ENCODE data around the gene ZNF729.

DNA sequence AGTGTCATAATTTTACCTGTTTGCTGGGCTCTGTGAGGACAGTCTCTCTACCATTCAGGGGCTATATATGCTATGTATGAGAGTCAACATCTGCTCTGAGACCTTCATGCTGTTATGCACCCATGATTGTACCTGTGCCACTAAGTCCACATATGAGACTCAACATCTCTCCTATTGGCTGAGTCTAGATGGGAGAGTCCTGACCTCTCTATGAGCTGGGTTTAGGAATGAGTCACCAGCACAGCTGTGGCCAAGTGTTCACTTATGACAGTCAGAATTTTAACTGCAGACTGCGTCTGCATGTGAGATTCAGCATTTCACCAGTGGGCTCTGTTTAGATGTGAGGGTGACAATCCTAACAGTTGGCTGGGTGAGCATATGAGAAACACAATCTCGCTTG is 49.5 kb downstream of the ZNF729 start:
- TF ChIP-seq, protein P1, sequence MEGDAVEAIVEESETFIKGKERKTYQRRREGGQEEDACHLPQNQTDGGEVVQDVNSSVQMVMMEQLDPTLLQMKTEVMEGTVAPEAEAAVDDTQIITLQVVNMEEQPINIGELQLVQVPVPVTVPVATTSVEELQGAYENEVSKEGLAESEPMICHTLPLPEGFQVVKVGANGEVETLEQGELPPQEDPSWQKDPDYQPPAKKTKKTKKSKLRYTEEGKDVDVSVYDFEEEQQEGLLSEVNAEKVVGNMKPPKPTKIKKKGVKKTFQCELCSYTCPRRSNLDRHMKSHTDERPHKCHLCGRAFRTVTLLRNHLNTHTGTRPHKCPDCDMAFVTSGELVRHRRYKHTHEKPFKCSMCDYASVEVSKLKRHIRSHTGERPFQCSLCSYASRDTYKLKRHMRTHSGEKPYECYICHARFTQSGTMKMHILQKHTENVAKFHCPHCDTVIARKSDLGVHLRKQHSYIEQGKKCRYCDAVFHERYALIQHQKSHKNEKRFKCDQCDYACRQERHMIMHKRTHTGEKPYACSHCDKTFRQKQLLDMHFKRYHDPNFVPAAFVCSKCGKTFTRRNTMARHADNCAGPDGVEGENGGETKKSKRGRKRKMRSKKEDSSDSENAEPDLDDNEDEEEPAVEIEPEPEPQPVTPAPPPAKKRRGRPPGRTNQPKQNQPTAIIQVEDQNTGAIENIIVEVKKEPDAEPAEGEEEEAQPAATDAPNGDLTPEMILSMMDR (IDR thresholded peaks at IDR 0.05) = no peak
- no peak for TF ChIP-seq POLR2A (IDR thresholded peaks at IDR 0.05)

Measured in esophagus squamous epithelium (tissue), 4 donors.